Liver (tissue), 9 donors: Measurements from ENCODE around the gene UNC5CL. TPM values are rescaled to one million over a fixed set of nuclear protein-coding genes. Genes with fewer than 3 reads are reported as not detected.

Experiments
- DNase-seq: peaks from one replicate; pipeline ENCODE4 v3.0.0-alpha.2; 2017; ENCODE audit warnings: low spot score
- H3K27ac ChIP-seq, 2 donors: one replicate each; pipeline ENCODE4 v1.7.0; 2013; ENCODE audit warnings: inconsistent platforms in 2 of 2, low read length in 2 of 2, control low read depth in 1 of 2, low read depth in 1 of 2, mild to moderate bottlenecking in 1 of 2
- H3K27me3 ChIP-seq, 4 donors: one replicate each; pipeline versions ENCODE4 v1.6.1 to v1.7.0; 2013; ENCODE audit warnings: low read length in 3 of 4, inconsistent platforms in 1 of 4, mild to moderate bottlenecking in 1 of 4, moderate library complexity in 1 of 4; ENCODE audit not compliant: control insufficient read depth in 4 of 4, insufficient read depth in 4 of 4
- H3K36me3 ChIP-seq, 4 donors: one replicate each; pipeline versions ENCODE4 v1.6.1 to v1.7.0; 2013; ENCODE audit warnings: low read length in 3 of 4, mild to moderate bottlenecking in 3 of 4, low read depth in 1 of 4, moderate library complexity in 1 of 4; ENCODE audit not compliant: control insufficient read depth in 4 of 4, insufficient read depth in 3 of 4
- H3K4me1 ChIP-seq, 4 donors: one replicate each; pipeline versions ENCODE4 v1.6.1 to v1.7.0; 2013; ENCODE audit warnings: low read length in 3 of 4, mild to moderate bottlenecking in 3 of 4, moderate library complexity in 1 of 4; ENCODE audit not compliant: control insufficient read depth in 4 of 4, insufficient read depth in 4 of 4
- H3K4me3 ChIP-seq, 3 donors: one replicate each; pipeline versions ENCODE4 v1.6.1 to v1.7.0; 2013; ENCODE audit warnings: low read length in 3 of 3, control low read depth in 1 of 3, low read depth in 1 of 3, mild to moderate bottlenecking in 1 of 3
- H3K9ac ChIP-seq, 2 donors: one replicate each; pipeline ENCODE4 v1.7.0; 2013; ENCODE audit warnings: low read length in 2 of 2, mild to moderate bottlenecking in 2 of 2, moderate library complexity in 2 of 2, control low read depth in 1 of 2, low read depth in 1 of 2
- H3K9me3 ChIP-seq, 4 donors: one replicate each; pipeline versions ENCODE4 v1.6.1 to v1.7.0; 2013; ENCODE audit warnings: low read length in 3 of 4; ENCODE audit not compliant: control insufficient read depth in 4 of 4
- ATF3 ChIP-seq: IDR thresholded peaks from 2 replicates; pipeline ENCODE4 v1.6.1; 2016; ENCODE audit warnings: antibody characterized with exemption
- CTCF ChIP-seq: fragments of 150-350 bp; IDR thresholded peaks from 2 replicates; pipeline ENCODE4 v1.5.1; 2017; ENCODE audit warnings: improper control_type of control experiment, low read depth, low read length; ENCODE audit not compliant: missing input control
- EGR1 ChIP-seq, 2 donors: IDR thresholded peaks; 2 replicates each; pipeline ENCODE4 v1.6.1; 2016 to 2018; ENCODE audit warnings: antibody characterized with exemption in 2 of 2, low read depth in 2 of 2
- FOXA1 ChIP-seq: IDR thresholded peaks from 2 replicates; pipeline ENCODE4 v1.6.1; 2016; ENCODE audit warnings: antibody characterized with exemption
- FOXA2 ChIP-seq: IDR thresholded peaks from 2 replicates; pipeline ENCODE4 v1.6.1; 2016; ENCODE audit warnings: antibody characterized with exemption
- GABPA ChIP-seq, 2 donors: IDR thresholded peaks in 1 of 2; conservative IDR thresholded peaks in 1 of 2; 2 replicates each; pipeline ENCODE4 v1.6.1; 2016; ENCODE audit warnings: antibody characterized with exemption in 2 of 2, mild to moderate bottlenecking in 1 of 2, moderate library complexity in 1 of 2
- HNF4A ChIP-seq, 2 donors: conservative IDR thresholded peaks; 2 replicates each; pipeline ENCODE4 v1.6.1; 2016; ENCODE audit warnings: antibody characterized with exemption in 2 of 2, mild to moderate bottlenecking in 2 of 2
- HNF4G ChIP-seq: IDR thresholded peaks from 2 replicates; pipeline ENCODE4 v1.6.1; 2016; ENCODE audit warnings: antibody characterized with exemption
- JUND ChIP-seq, 2 donors: IDR thresholded peaks; 2 replicates each; pipeline ENCODE4 v1.6.1; 2016; ENCODE audit warnings: antibody characterized with exemption in 2 of 2
- MAX ChIP-seq: IDR thresholded peaks from 2 replicates; pipeline ENCODE4 v1.6.1; 2016; ENCODE audit warnings: antibody characterized with exemption
- NR2F2 ChIP-seq: IDR thresholded peaks from 2 replicates; pipeline ENCODE4 v1.6.1; 2016; ENCODE audit warnings: antibody characterized with exemption
- RAD21 ChIP-seq, 2 donors: IDR thresholded peaks; 2 replicates each; pipeline ENCODE4 v1.6.1; 2016; ENCODE audit warnings: antibody characterized with exemption in 2 of 2, mild to moderate bottlenecking in 2 of 2
- REST ChIP-seq: IDR thresholded peaks from 2 replicates; pipeline ENCODE4 v1.6.1; 2016; ENCODE audit warnings: antibody characterized with exemption, mild to moderate bottlenecking
- RXRA ChIP-seq, 2 donors: IDR thresholded peaks; 2 replicates each; pipeline ENCODE4 v1.6.1; 2017 to 2018; ENCODE audit warnings: antibody characterized with exemption in 2 of 2, mild to moderate bottlenecking in 1 of 2
- SP1 ChIP-seq: IDR thresholded peaks from 2 replicates; pipeline ENCODE4 v1.6.1; 2018; ENCODE audit warnings: antibody characterized with exemption, mild to moderate bottlenecking
- TAF1 ChIP-seq: conservative IDR thresholded peaks from 2 replicates; pipeline ENCODE4 v1.6.1; 2016; ENCODE audit warnings: antibody characterized with exemption, mild to moderate bottlenecking
- YY1 ChIP-seq: IDR thresholded peaks from 2 replicates; pipeline ENCODE4 v1.6.1; 2016; ENCODE audit warnings: antibody characterized with exemption, mild to moderate bottlenecking
- ZBTB33 ChIP-seq: IDR thresholded peaks from 2 replicates; pipeline ENCODE4 v1.6.1; 2016; ENCODE audit warnings: antibody characterized with exemption
- WGBS: extraction: QIAGEN DNeasy Blood & Tissue Kit; methylation state at CpG from one replicate; pipeline ENCODE4 v1.1.7; 2013; 5-methylcytosine and 5-hydroxymethylcytosine counted together
- polyA plus RNA-seq, 2 donors: library from polyadenylated mRNA; stranded (reverse) in 1 of 2; unstranded in 1 of 2; fragments of 200-250 nt in 1 of 2; fragments of >200 nt in 1 of 2; fragmentation: Nextera tagmentation in 1 of 2; extraction: Ambion mirVana in 1 of 2; gene quantifications; one replicate each; pipeline versions ENCODE4 v1.2.1 to v1.2.3, GENCODE V29; 2013 to 2015
- total RNA-seq, 2 donors: library from RNA; depleted of rRNA; stranded (reverse); fragments of >200 nt; gene quantifications; one replicate each; pipeline ENCODE4 v1.2.3, GENCODE V29; 2014
- donor health status: healthy.
- donor health status: healthy.
- donor health status: healthy.
- donor health status: healthy.
- donor health status: healthy.

Gene UNC5CL
- total and polyA plus RNA-seq, 4 donors = 4.7 to 41.9 (median 17.2) TPM

- DNase-seq = no peak
- H3K27me3 ChIP-seq = no peaks in the 10 kb centered on the region
- no peak overlapping the region for H3K9ac ChIP-seq
- peaks cover 6 to 18% (median 15%) of the 10 kb centered on the region in 4 donors for H3K4me1 ChIP-seq
- H3K27ac ChIP-seq = no peak overlapping the region
- H3K4me3 ChIP-seq = no peak overlapping the region
- TF ChIP-seq ATF3 = no peak
- TF ChIP-seq FOXA2 = no peak
- no peak for TF ChIP-seq ZBTB33
- no peak for TF ChIP-seq HNF4G
- TF ChIP-seq TAF1 = no peak
- no peak for TF ChIP-seq RXRA (IDR thresholded peaks at IDR 0.05)
- TF ChIP-seq FOXA1 = no peak
- no peak for TF ChIP-seq EGR1 (IDR thresholded peaks at IDR 0.05; ENCODE audit: low read depth in 2 of 2)
- TF ChIP-seq SP1 = no peak
- no peak for TF ChIP-seq RAD21 (IDR thresholded peaks at IDR 0.05)
- no peak for TF ChIP-seq YY1
- TF ChIP-seq CTCF = no peak
- no peak for TF ChIP-seq NR2F2
- TF ChIP-seq JUND (IDR thresholded peaks at IDR 0.05) = no peak
- no peak for TF ChIP-seq REST
- TF ChIP-seq HNF4A (conservative IDR thresholded peaks at IDR 0.05) = no peak
- TF ChIP-seq MAX = no peak
- no peak for TF ChIP-seq GABPA (IDR thresholded peaks at IDR 0.05 in 1 of 2, conservative IDR thresholded peaks at IDR 0.05 in 1 of 2)
- WGBS = 82% methylated on average over 3 of the region's 3 CpGs
- no peaks in the 10 kb centered on the region for H3K9me3 ChIP-seq
- peaks cover 0 to 1% (median 0%) of the 10 kb centered on the region in 4 donors for H3K36me3 ChIP-seq
Measured at GRCh38 chr6:41050536-41050935, 11.5 kb upstream of the UNC5CL start.
